T-helper 9 cell (primary cell): ENCODE measurements around the gene PTPRD.
"Not testable (repeated sequence)": the region's sequence is repeated elsewhere in the genome, so short reads cannot be mapped to it uniquely, and the experiment has no call there.

ENCODE experiments used
- DNase-seq: peaks from one replicate; pipeline ENCODE4 v3.0.0-alpha.2; 2020

PTPRD gene

DNA sequence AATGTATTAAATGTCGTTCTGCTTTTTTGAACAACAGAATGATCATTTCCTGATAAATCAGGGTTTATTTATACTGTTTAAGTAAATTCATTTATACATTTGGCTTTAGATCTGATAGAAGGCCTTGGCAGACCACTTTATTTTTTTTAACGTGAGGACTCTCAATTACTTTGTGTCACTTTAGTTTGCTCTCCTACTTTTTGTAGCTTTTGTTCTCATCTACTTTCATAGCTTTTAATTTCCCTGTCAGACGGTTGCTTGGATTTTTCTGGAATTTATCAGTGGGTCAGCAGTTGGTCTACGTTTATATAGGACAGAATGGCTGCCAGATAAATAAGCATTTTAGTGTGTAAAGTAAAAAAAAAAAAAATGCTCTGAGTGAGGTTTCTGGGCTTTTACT is 1910.9 kb downstream of the PTPRD start:
- no peak for DNase-seq

DNA sequence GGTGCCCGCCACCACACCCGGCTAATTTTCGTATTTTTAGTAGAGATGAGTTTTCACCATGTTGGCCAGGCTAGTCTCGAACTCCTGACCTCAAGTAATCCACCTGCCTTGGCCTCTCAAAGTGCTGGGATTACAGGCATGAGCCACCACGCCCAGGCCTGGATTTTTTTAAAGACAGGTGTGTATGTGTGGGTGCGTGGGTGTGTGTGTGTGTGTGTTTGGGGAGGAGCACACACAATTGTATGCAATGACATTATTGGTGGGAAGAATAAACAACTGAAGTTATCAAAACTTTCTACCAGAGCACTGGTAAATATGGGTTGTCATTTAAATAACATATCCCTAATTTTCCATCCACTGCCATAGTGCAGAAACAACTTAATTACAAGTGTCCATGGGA is 1915.2 kb downstream of the PTPRD start:
- not testable (repeated sequence) for DNase-seq

DNA sequence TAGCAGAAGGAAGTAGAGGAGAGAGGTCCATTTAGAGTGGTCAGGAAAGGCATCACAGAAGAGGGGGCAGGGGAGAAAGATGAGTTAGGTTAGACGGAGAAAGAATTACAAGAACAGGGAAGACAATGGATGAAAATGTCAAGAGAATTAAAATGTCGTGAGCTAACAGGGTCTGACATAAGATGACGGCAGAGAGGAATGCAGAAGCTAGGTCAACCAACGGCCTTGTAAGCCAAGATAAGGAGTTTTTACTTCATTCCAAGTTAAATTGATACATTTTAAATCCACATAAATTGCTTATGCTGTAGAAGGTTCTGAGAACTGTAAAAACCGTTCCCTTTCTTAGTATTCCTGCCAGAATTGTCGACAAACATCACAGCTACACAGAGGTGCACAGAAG is 1916.3 kb downstream of the PTPRD start:
- DNase-seq, result no peak

DNA sequence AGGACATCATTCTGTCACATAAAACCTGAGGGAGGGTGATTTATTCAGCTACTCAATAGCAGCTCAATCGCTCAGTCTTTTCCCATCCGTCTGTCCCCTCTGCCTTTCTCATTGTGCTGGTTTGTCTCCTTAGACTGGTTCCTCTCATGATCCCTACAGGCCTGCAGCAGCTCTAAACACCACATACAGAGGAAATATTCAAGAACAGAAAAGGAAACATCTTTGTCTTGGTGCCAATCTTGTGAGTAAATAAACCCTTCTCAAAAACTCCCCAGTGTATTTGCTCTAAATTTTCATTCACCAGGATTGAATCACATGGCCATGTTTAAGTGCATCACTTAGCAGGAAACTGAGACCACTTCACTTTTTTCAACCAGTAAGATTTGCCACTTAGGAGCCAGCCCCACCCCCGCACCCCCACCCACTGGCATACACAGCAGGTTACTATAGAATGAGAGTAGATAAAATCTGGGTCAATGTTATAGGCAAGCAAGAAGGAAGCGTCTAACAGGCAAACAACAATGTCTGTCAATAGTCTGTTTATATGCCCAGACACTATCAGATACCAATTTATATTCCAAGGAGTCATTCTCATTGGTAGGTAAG is 1917.7 kb downstream of the PTPRD start:
- DNase-seq, result no peak

DNA sequence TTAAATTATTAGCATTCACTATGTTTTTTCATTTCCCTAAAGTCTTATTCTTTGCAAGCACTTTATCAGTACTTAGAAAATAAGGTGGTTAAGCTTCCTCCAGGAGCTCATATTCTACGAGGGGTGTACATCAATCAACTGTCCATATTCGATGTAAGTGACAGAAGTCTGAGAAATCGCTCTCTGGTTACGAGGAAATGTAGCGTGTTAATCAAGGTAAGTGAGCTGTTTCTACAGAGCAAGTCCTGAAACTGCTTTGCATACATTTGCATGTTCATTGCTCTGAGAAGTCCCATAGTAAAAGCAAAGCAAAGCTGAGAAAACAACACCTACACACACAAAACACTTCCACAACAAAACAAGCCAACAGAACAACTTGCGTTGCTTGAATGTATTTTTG is 1919.3 kb downstream of the PTPRD start:
- DNase-seq, result no peak

DNA sequence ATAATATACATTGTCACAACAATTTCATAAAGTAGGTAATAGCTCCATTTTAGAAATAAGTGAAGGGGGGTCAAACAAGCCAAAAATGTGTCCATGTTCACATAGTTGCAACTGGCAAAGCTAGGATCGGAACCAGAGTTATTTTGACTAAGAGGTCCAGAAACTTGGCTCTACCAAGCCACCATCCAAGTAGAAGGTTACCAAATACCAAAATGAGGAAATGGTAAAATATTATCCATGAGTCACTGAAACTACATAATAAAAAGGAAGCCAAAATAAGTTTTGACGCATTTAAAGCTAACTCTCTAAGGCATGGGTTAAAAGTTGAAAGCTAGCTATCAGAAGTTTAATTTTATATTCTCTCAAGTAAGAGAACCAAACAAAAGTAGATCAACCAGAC is 1926.3 kb downstream of the PTPRD start:
- DNase-seq, result no peak

DNA sequence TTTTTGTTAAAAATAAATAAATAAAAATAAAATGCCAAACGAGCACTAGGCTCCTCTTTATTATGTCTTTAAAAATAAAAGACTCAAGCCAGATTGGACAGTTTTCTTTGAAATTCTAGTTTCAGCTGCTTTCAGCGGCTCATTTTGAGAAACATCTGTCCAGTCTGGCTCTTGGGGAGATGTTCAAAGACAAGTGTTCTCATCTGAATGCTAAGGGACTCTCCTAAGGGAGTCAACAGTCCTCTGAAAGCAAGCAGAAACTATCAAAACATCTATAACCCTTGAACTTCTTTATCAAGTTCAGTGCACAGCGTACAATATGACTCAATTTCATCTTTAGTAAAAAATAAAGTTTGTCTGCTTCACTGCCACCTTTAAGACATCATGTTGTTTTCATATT is 1927.0 kb downstream of the PTPRD start:
- DNase-seq, result no peak

DNA sequence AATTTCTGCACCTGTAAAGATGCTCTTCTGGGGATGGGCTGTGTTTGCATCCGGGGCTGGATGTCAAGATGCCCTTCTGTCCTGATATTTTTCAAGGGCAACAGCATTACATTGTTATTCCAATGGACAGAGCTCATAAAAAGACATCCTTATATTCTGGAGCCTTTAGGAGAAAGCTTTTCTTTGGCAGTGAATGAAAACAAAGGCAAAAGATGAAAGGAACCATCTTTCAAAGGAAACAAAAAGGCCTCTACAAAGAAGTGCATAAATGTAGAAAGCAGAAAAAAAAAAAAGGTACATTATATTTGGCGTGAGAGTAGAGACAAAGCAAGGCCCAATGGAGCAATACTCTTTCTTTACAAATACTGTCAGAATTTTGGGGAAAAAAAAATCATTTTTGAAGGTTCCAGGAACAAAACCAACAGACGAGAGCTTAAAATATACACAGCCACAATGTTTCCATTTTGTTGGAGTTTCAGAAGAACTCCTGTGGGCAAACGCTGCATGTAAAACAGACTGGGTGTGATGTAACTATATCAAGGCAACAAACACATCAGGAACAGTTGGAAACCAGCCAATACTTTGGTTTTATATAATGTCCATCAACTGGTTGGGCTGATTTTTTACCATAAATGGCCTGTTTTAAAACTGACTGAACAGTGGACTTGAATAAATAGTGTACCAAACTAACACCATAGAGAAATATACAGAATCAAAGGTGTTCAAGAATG is 1927.7 kb downstream of the PTPRD start:
- no peak for DNase-seq

DNA sequence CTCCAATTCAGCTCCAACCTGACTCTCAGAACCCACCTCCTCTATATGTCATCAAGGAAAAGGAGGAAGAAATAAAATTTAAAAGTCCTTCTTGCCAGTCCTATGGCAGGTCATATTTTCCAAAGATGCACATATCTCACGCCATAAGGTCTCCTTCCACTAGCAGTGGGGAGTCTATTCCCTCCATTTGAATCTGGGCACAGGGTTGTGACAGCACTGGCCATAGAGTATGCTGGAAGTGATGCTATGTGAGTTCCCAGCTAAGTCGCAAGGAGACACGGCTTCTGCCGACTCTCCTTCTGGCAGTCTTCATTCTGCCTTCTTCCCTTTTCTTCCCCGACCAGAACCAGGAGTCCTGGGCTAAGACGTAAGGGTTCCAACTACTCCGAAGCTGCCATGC is 1929.3 kb downstream of the PTPRD start:
- DNase-seq, result no peak

DNA sequence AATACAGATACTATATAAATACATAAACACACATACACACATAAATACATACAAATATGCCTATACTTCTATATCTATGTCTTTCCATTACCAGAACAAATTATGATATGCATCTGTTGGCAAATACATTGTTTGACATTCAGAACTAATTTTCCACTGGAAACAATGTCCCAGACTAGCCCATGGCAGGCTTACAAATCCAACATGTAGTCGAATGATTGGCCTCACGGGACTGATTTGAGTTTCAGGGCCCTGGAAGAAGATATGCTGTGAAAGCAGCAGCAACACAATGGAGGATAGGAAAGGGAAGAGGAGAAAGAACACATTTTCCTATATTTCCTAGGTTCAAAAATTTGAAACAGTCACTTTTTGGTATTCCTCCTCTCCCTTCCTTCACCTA is 1932.1 kb downstream of the PTPRD start:
- no peak for DNase-seq

DNA sequence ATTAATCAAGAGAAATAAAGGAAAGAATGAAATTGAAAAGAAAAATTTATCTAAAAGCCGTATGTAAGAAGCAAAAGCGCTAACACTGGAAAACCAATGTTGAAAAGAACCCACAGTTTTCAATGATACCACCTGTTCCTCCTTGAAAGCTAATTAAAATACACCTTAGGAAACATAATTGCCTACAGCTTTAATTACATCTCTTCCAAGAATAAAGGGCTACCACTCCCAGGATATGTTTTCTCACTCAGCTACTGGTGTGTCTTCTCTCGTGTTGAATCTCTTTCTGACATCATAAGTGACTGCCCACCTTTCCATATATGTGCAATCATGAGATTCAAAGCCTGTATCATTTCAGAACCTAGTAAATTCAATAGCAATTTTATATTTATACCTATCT is 1932.6 kb downstream of the PTPRD start:
- DNase-seq, result no peak

DNA sequence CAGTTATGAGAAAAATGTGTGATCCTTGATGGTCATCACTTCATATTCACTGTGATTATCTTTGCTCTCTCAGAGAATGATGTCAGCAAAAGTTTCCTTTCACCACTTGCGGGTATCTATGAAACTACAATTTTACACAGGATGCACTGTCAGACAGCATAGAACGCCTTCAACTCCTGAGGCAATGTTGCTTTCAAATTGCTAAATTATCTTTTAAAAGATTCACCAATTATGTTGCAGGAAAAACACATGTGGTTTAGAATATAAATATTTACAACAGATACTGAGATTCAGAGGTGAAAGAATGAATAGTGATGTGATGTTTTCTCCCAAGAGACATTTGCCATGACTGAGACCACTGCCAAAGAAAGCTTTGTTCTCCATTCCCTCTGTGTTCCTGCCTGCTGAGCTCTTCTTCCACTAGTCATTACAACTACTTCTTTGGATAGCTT is 1933.4 kb downstream of the PTPRD start:
- no peak for DNase-seq

DNA sequence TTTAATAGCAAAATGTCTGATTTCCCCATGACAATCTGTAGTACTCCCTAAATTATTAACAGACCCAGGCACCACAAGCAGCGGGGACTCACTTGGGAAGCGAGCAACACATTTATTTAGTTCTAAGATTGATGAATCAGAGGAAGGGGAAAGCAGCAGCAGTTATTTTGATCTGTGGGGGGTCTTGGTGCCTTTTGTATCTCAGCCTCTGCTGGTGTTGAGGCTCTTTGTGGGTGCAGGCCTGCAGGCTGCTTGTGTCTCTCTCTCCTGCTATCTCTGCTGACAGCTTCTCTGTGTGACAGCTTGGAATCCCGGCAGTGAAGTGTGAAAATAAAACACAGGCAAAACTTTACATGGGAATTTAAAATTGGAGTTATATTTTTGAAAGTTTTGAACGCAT is 1935.1 kb downstream of the PTPRD start:
- DNase-seq, result no peak

DNA sequence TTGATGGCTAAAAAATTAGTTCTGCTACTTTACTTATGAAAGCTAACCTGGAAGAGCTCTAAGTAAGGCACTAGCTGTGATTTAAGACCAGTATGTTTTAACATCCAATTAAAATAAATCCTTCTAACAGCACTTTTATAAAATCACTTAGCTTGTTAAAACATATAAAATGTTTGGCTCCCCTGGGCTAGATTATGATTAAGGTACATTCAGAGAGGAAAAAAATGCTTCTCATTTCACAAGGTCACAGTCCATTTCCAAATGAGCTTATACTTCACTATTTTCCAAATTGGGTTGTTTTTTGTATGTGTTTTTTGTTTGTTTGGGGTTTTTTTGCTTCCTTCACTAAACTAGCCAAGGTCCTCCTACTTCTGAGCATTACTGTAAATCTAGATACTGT is 1938.3 kb downstream of the PTPRD start:
- no peak for DNase-seq

DNA sequence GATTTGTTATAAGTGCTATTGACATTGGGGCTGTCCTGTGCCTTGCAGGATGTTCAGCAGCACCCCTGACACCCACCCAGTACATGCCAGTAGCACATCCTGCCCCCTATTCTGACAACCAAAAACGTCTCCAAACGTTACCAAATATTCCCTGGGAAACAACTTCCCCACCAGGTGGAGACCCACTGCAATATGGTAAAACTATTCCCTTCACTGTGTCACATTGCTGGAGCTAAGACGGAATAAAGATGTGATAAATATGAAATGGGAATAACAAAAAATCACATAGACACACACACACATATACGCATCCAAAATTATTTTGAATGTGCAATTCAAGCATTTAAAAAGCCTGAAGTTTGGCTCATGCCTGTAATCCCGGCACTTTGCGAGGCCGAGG is 1939.0 kb downstream of the PTPRD start:
- DNase-seq, result no peak

DNA sequence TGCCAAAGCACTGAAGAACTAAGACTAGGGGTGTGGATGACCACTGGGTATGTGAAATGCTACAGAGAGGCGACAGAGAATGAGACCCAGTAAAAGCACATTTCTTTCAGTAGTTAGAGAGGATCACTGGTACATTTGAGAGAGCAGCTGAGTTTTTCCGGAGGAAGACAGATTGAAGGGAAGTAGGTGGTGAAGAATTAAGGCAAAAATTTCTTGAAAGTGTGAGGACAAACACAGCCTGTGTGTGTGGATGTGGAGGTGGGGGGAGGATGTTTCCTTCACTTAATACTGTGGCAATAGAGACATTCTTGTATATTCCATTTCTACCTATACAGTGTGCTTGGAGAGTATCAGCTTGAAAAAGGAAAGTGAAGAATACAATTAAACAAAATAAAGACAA is 1942.1 kb downstream of the PTPRD start:
- DNase-seq, result no peak

DNA sequence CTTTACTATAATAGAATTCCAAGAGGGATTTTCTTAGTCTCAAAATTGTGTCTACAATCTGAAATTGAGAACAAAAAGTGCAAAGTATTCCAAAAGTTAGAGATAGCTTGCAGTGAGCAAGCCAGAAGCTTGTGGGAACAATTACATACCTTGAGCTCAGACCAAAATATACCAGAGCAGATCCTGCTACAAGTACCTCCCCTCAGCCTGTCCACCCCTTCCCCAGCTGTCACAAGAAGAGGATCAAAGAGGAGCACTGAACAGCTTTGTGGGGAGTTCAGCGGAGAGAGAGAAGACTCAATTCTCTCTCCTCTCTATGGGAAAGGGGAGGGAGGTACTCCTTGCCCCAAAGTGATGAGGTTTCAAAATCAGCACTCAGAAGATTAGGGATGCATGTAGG is 1944.1 kb downstream of the PTPRD start:
- DNase-seq, result no peak

DNA sequence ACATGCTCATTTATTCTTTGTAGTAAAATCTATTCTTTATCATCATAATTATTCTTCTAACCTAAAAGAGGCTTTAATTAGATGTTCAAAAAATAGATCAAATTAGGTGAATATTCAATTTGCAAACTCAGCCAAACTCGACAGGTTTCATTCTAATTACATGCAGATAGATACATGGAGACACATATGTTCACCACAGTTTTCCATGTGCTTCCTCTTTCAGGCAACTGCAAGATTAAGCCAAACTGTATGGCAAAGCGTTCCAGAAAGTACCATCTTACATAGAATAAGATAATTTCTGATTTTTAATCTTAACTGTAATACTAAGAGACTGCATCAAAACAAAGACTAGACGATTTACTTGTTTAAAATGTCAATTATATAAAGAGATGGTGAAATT is 1944.6 kb downstream of the PTPRD start:
- no peak for DNase-seq

DNA sequence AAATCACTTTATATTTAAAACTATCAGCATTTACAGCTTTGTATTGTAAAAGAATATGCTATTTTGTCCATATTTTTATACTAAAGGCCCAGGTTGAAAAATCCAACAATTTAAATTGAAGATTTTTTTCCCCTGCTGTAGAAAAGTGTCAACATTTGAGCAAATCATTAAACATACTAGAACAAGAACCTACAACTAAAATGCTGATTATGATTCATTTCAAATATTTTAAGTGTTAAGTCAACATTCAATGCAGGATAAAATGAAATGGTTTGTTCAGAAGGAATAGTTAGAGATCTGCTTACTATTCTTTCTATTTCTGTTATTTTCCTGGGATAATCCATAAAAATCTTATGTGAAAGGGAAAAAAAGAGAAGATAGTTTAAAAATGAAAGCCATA is 1946.7 kb downstream of the PTPRD start:
- no peak for DNase-seq

DNA sequence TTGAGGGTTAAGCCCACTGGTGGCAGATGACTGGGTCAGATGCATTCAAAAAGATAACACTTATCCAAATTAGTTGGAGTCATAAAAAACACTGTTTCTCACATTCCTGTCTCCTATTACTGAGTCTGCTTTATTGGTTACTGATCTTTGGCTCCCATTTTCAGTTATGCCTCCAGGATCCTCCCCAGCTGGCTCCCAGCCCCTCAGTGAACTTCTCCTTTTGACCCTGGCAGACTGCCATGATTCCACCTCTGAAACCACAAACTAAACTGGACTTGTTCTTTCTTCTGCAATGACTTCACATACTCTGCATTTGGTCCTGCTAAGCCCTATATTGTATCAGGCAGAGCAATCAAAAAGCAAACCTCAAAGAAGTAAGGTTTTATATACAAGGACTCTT is 1952.4 kb downstream of the PTPRD start:
- DNase-seq, result no peak

DNA sequence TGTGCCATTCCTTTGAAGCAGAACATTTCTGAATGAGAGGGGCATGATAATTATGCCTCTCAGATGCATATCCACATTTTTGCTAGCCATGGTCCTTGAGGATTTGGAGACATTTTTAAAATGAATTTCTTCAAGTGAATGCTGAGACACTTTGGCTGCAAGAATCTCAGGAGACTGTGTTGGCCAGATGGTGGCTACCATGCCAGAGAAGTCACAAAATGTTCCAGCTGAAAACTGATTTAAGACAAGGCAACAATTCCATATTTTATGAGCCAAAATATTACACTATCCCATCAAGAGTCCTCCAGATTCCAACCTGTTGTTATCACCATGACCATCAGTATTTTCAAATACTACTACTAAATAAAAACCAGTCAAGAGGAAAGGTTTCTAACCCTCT is 1953.7 kb downstream of the PTPRD start:
- DNase-seq, result no peak

DNA sequence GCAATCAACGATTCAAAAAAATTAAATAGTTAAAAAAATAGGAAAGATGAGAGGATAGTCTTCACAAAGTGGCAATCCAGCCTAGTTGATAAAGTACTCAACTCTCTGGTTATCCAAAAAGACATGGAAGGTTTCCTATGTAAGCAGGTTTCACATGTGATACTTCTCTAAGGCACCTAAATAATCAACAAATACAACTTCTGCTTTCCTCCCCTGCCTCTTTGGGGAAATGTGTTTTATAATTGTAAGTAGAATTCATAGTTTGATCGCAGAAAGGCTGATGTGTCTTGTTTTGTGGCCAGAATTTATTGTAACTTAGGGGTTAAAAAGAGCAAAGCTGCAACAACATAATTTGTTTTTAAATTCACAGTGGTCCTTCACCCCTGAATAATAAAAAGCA is 1957.7 kb downstream of the PTPRD start:
- no peak for DNase-seq

DNA sequence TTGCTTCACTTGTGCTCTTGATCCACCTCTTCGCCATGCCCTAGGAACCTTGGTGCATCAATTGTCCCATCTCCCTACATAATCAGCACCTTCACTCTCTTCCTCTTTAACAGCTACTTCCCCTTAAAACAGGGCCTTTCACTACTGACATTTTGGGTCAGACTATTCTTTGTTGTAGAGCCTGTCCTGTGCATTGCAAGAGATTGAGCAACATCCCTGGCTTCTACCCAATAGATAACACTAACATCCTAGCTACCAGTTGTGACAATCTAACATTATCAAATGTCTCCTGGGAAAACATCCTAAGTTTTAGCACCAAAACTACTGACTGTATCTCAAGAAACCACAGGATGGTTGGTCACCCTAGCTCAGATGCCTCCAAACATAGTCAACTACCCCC is 1958.9 kb downstream of the PTPRD start:
- no peak for DNase-seq

DNA sequence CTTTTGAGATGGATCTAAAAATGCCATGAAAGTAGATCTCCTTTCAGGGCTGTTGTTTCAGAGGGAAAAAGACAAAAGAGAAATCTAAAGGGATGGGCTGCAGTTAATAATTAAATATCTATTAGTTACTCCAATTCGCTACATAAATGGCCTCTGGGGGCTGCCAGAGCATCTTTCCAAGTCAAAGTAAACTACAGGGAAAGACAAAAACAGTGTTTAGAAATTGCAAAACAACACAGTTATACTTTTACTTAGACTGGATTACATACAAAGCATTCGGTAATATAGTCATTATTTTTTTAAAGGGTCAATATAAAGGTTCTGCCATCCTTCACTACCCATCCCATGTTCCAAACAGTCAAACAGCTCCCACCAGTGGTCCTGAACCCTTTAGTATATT is 1959.7 kb downstream of the PTPRD start:
- DNase-seq, result no peak

DNA sequence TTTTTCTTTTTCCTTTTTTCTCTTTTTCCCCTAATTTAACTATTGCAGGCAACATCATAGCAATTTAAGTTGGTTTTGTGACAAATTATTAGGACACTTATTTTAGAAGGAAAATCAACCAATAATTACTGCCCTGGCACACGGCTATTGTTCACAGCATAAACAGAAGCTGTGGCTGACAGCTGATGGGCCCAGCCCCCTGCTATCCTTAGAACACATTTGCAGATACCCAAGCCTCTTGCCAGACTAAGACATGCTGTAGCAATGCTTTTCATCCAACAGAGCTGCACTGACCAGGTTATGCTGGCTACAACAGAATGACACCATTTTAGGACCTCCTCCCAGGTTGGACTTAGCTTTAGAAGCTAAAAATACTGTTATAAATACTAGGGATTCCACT is 1960.5 kb downstream of the PTPRD start:
- no peak for DNase-seq
